ENCODE results near the gene TOMT. TPM values are rescaled to one million over a fixed set of nuclear protein-coding genes. Genes with fewer than 3 reads are reported as not detected.

Gene TOMT
- total and polyA plus RNA-seq, 2 of the 4 experiments (the other 2 are of a cell fraction) = not detected

DNA sequence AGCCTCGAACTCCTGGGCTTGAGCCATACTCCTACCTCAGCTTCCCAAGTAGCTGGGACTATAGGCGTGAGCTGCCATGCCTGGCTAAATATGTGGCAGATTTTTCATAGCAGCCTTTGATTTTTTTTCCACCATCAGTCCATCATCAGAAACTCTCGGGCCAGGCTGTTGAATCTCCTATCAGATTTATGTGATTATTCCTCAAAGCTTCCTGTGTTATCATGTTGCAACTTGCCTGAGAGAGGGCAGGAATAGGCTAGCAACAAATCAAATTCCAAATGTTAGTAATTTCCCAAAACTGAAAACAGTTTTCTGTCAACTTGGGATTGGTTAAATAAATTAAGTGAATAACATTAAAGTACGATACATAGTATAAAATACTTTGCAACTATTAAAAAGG, 21.6 kb upstream of the TOMT start:
- CTCF ChIA-PET = interaction anchor here (3.4 kb wide), 1 partner anchor 59 kb away, joined by 12 read pairs; no protein-coding TSS in a partner anchor
- no CpG with 5 or more reads among the region's 4 CpGs for WGBS, 2 experiments (ENCODE audit: extremely low coverage in 2 of 2, insufficient read length in 1 of 2)

More for the DNA sequence above, 21.6 kb upstream of the TOMT start:
- Histone ChIP-seq H3K4ac (ENCODE audit: low read depth, low read length) (no peak overlapping the region), H3K36me3 (ENCODE audit: control insufficient read depth, insufficient read depth, low read length) (peaks cover 6% of the 10 kb centered on the region), H3K4me2 (ENCODE audit: low read depth, low read length) (no peak overlapping the region), H2AFZ (replicated peaks; ENCODE audit: low read length, poor library complexity) (no peak overlapping the region), H3K56ac (ENCODE audit: extremely low read depth, insufficient read depth, low read length) (no peak overlapping the region), H3K9ac (ENCODE audit: low read depth, low read length) (no peak overlapping the region), H2BK20ac (ENCODE audit: low read depth, low read length) (no peak overlapping the region), H3K9me1 (ENCODE audit: insufficient read depth, low read length) (no peaks in the 10 kb centered on the region), H3K27me3 (ENCODE audit: control insufficient read depth, insufficient read depth, low read length) (no peaks in the 10 kb centered on the region), H4K8ac (ENCODE audit: low read depth in 2 of 2, low read length in 2 of 2) (no peak overlapping the region), H2BK15ac (ENCODE audit: low read depth, low read length) (no peak overlapping the region), H3K14ac (replicated peaks; ENCODE audit: low read depth, low read length) (no peak overlapping the region), H3K27ac (ENCODE audit: insufficient read depth, low read length) (no peak overlapping the region), H4K5ac (ENCODE audit: low read depth, low read length) (no peak overlapping the region), H3K18ac (ENCODE audit: low read depth, low read length) (no peak overlapping the region), H3K4me3 (ENCODE audit: insufficient read depth, low read depth, low read length) (no peak overlapping the region), H2BK5ac (ENCODE audit: low read depth, low read length, poor library complexity, severe bottlenecking) (no peak overlapping the region), H2AK5ac (ENCODE audit: low read depth, low read length) (no peak overlapping the region), H2BK120ac (ENCODE audit: low read depth, low read length) (no peak overlapping the region), H3K9me3 (ENCODE audit: control insufficient read depth, insufficient read depth, low read length) (no peaks in the 10 kb centered on the region), H4K91ac (ENCODE audit: insufficient read depth, low read depth, low read length) (no peak overlapping the region), H3K4me1 (ENCODE audit: control insufficient read depth, insufficient read depth, low read length) (no peaks in the 10 kb centered on the region; the same call in 1 of the 2 replicates), H4K20me1 (ENCODE audit: insufficient read depth, low read length) (no peaks in the 10 kb centered on the region), H2AK9ac (replicated peaks; ENCODE audit: low read depth, low read length, poor library complexity) (no peak overlapping the region), H3K23ac (ENCODE audit: low read depth, low read length) (no peak overlapping the region), H3K79me1 (ENCODE audit: low read depth in 1 of 2, low read length in 2 of 2) (peaks cover 8 to 28% of the 10 kb centered on the region in 2 experiments; a peak in 3 of 4 replicates)
- BruUV-seq (replicated peaks) = no TSS peak
- dilution Hi-C loops (cut with HindIII; ENCODE audit: low sequenced_read_pairs, unreplicated experiment) = no loop called here
- in situ Hi-C loops (cut with MboI; ENCODE audit: low sequenced_read_pairs) = no loop called here
- TF ChIP-seq RFX5 (IDR thresholded peaks at IDR 0.05; ENCODE audit: low read depth, low read length) (no peak), MAZ (IDR thresholded peaks at IDR 0.05; ENCODE audit: borderline replicate concordance, low read depth, low read length) (no peak), SMC3 (IDR thresholded peaks at IDR 0.05; ENCODE audit: low read depth, low read length) (no peak), NFE2L2 (IDR thresholded peaks at IDR 0.05; ENCODE audit: low read depth, low read length) (no peak), BHLHE40 (IDR thresholded peaks at IDR 0.05; ENCODE audit: low read depth, low read length) (no peak), CEBPB (IDR thresholded peaks at IDR 0.05; ENCODE audit: low read depth, low read length) (no peak), MAFK (IDR thresholded peaks at IDR 0.05; ENCODE audit: low read depth, low read length) (no peak), CHD1 (IDR thresholded peaks at IDR 0.05; ENCODE audit: low read depth, low read length) (no peak), RCOR1 (IDR thresholded peaks at IDR 0.05; ENCODE audit: insufficient replicate concordance, low read length) (no peak), MXI1 (IDR thresholded peaks at IDR 0.05; ENCODE audit: borderline replicate concordance, low read depth, low read length) (no peak)
- TF ChIP-seq, protein P1, sequence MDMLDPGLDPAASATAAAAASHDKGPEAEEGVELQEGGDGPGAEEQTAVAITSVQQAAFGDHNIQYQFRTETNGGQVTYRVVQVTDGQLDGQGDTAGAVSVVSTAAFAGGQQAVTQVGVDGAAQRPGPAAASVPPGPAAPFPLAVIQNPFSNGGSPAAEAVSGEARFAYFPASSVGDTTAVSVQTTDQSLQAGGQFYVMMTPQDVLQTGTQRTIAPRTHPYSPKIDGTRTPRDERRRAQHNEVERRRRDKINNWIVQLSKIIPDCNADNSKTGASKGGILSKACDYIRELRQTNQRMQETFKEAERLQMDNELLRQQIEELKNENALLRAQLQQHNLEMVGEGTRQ (IDR thresholded peaks at IDR 0.05; ENCODE audit: low read depth, low read length) = no peak
- POLR2A ChIA-PET (ENCODE audit: unreplicated experiment) = no interaction called here
- ATAC-seq (ENCODE audit: low read depth) (no peak), DNase-seq (no peak)
- intact Hi-C loops (cut with micrococcal nuclease) = no loop called here

Measured in IMR-90 (cell line).